GM23338 (cell line): Measurements from ENCODE around the gene SETDB1.

ENCODE experiments used
- EZH2 ChIP-seq: fragments of 200-600 bp; sonication (generic); IDR thresholded peaks from one replicate; pipeline ENCODE4 v1.8.0; 2017; ENCODE audit warnings: antibody characterized with exemption, mild to moderate bottlenecking, low read depth; ENCODE audit not compliant: unreplicated experiment
- NANOG ChIP-seq: IDR thresholded peaks from 2 replicates; pipeline ENCODE4 v1.6.1; 2016; ENCODE audit warnings: antibody characterized with exemption, borderline replicate concordance
- POLR2AphosphoS5 ChIP-seq: IDR thresholded peaks from 2 replicates; pipeline ENCODE4 v1.6.1; 2016; ENCODE audit warnings: antibody characterized with exemption, low read depth
- ZNF114 ChIP-seq: fragments of 250-450 bp; sonication (Bioruptor Pico); IDR thresholded peaks from 2 replicates; pipeline ENCODE4 v1.5.0; 2020; ENCODE audit warnings: mild to moderate bottlenecking, moderate library complexity
- TF ChIP-seq, protein P1 (sequence below), 2 experiments: fragments of 200-600 bp in 1 of 2; sonication (generic) in 1 of 2; conservative IDR thresholded peaks; 2 replicates each; pipeline versions ENCODE4 v1.5.1 to v1.6.1; 2016 to 2017; ENCODE audit warnings: antibody characterized with exemption in 2 of 2, low read depth in 2 of 2, mild to moderate bottlenecking in 2 of 2, moderate library complexity in 1 of 2
- TF ChIP-seq, protein P2 (sequence below): IDR thresholded peaks from one replicate; pipeline ENCODE4 v1.6.1; 2018; ENCODE audit warnings: antibody characterized with exemption; ENCODE audit not compliant: unreplicated experiment

DNA sequence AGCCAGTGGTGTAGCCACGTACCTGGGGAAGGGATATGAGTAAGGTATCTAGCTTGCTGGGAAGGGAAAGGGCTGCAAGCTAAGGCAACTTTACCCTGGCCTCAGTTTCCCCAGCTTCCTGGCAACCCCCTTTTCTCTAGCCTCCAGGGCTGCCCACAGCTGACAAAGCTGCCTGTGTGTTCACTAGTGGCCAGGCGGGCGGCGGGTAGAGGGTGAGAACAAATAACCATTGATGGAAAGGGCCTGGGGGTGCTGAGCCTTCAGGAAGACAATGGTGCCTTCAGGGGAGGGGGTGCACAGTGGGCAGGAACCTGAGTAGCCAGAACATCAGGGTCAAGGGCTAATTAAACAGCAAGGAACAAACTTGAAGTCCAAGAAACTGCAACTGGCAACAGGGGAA is 42.3 kb downstream of the SETDB1 start:
- TF ChIP-seq, protein P1, sequence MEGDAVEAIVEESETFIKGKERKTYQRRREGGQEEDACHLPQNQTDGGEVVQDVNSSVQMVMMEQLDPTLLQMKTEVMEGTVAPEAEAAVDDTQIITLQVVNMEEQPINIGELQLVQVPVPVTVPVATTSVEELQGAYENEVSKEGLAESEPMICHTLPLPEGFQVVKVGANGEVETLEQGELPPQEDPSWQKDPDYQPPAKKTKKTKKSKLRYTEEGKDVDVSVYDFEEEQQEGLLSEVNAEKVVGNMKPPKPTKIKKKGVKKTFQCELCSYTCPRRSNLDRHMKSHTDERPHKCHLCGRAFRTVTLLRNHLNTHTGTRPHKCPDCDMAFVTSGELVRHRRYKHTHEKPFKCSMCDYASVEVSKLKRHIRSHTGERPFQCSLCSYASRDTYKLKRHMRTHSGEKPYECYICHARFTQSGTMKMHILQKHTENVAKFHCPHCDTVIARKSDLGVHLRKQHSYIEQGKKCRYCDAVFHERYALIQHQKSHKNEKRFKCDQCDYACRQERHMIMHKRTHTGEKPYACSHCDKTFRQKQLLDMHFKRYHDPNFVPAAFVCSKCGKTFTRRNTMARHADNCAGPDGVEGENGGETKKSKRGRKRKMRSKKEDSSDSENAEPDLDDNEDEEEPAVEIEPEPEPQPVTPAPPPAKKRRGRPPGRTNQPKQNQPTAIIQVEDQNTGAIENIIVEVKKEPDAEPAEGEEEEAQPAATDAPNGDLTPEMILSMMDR (conservative IDR thresholded peaks at IDR 0.05; ENCODE audit: low read depth in 2 of 2): no peak
- TF ChIP-seq EZH2 (no peak), ZNF114 (CRISPR knock-in tag) (no peak), POLR2AphosphoS5 (no peak), NANOG (no peak)
- TF ChIP-seq, protein P2, sequence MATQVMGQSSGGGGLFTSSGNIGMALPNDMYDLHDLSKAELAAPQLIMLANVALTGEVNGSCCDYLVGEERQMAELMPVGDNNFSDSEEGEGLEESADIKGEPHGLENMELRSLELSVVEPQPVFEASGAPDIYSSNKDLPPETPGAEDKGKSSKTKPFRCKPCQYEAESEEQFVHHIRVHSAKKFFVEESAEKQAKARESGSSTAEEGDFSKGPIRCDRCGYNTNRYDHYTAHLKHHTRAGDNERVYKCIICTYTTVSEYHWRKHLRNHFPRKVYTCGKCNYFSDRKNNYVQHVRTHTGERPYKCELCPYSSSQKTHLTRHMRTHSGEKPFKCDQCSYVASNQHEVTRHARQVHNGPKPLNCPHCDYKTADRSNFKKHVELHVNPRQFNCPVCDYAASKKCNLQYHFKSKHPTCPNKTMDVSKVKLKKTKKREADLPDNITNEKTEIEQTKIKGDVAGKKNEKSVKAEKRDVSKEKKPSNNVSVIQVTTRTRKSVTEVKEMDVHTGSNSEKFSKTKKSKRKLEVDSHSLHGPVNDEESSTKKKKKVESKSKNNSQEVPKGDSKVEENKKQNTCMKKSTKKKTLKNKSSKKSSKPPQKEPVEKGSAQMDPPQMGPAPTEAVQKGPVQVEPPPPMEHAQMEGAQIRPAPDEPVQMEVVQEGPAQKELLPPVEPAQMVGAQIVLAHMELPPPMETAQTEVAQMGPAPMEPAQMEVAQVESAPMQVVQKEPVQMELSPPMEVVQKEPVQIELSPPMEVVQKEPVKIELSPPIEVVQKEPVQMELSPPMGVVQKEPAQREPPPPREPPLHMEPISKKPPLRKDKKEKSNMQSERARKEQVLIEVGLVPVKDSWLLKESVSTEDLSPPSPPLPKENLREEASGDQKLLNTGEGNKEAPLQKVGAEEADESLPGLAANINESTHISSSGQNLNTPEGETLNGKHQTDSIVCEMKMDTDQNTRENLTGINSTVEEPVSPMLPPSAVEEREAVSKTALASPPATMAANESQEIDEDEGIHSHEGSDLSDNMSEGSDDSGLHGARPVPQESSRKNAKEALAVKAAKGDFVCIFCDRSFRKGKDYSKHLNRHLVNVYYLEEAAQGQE: no peak
